GM18858 (cell line): ENCODE data around the gene NPIPB6.
"Not testable (repeated sequence)": the region's sequence is repeated elsewhere in the genome, so short reads cannot be mapped to it uniquely, and the experiment has no call there.

ENCODE experiments used
- ATAC-seq: cut with Tn5 transposase; IDR thresholded peaks from one replicate; pipeline ENCODE4 v1.9.1; 2021; ENCODE audit not compliant: unreplicated experiment

NPIPB6 gene

GRCh38 chr16:28363408-28363807 lies at the start of gene NPIPB6:
NPIPB6 (minus strand) TSS chr16:28363508; CDS start chr16:28362822, 686 bp downstream.
- ATAC-seq: not testable (repeated sequence)

- peak; percentile 91 for ATAC-seq
Measured at GRCh38 chr16:28403220-28404072, 40.1 kb upstream of the NPIPB6 start, which contains the start of gene EIF3CL. EIF3CL (minus strand) TSS chr16:28403841; CDS start chr16:28403618, 223 bp downstream.

- not testable (repeated sequence) for ATAC-seq
Measured at GRCh38 chr16:28392054-28392453, 28.7 kb upstream of the NPIPB6 start.

GRCh38 chr16:28382177-28382867 lies 19.0 kb upstream of the NPIPB6 start:
- not testable (repeated sequence) for ATAC-seq

GRCh38 chr16:28377822-28378221 lies 14.5 kb upstream of the NPIPB6 start:
- ATAC-seq: not testable (repeated sequence)

- ATAC-seq: not testable (repeated sequence)
Measured at GRCh38 chr16:28377108-28377625, 13.9 kb upstream of the NPIPB6 start.

- not testable (repeated sequence) for ATAC-seq
Measured at GRCh38 chr16:28375115-28375514, 11.8 kb upstream of the NPIPB6 start.

GRCh38 chr16:28374281-28374680 lies 11.0 kb upstream of the NPIPB6 start:
- ATAC-seq: not testable (repeated sequence)

GRCh38 chr16:28367926-28368325 lies 4.6 kb upstream of the NPIPB6 start:
- not testable (repeated sequence) for ATAC-seq

- peak; percentile 66 for ATAC-seq
Measured at GRCh38 chr16:28364268-28365173, 1.2 kb upstream of the NPIPB6 start.

- ATAC-seq: not testable (repeated sequence)
Measured at GRCh38 chr16:28362600-28362999, 708 bp downstream of the NPIPB6 start.

GRCh38 chr16:28338230-28338629 lies 25.1 kb downstream of the NPIPB6 start:
- not testable (repeated sequence) for ATAC-seq

- ATAC-seq: not testable (repeated sequence)
Measured at GRCh38 chr16:28336940-28337710, 26.2 kb downstream of the NPIPB6 start.

- ATAC-seq: not testable (repeated sequence)
Measured at GRCh38 chr16:28335678-28336077, 27.6 kb downstream of the NPIPB6 start.

- ATAC-seq: not testable (repeated sequence)
Measured at GRCh38 chr16:28332632-28333031, 30.7 kb downstream of the NPIPB6 start.

- ATAC-seq: not testable (repeated sequence)
Measured at GRCh38 chr16:28330981-28331380, 32.3 kb downstream of the NPIPB6 start.

GRCh38 chr16:28330232-28330631 lies 33.1 kb downstream of the NPIPB6 start:
- ATAC-seq: not testable (repeated sequence)

GRCh38 chr16:28326881-28327610 lies 36.3 kb downstream of the NPIPB6 start:
- no peak for ATAC-seq

- ATAC-seq: no peak
Measured at GRCh38 chr16:28324887-28325279, 38.4 kb downstream of the NPIPB6 start.
